ENCODE results near the gene KITLG. TPM values are rescaled to one million over a fixed set of nuclear protein-coding genes. Genes with fewer than 3 reads are reported as not detected.

The KITLG gene
- total RNA-seq, 1 donor from 2014 or later: 21.7 TPM

DNA sequence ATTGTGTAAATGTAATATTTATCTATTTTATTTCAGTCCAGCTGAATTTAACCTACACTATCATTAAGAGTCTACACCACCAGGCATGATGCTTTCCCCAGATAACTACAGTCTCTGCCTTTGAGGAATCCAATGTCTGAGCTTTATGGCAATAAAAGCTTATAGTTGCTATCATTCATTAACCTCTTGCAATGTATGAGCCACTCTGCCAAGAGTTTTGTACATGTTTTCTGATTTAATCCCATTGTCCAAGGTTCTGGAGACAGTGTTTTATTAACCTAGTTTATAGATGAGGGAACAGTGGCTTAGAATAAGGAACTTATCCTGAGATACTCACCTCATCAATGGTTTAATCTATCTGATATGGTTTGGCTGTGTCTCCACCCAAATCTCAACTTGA, 17.1 kb upstream of the KITLG start:
- Histone ChIP-seq H4K20me1 (ENCODE audit: insufficient read depth, low read length) (no peaks in the 10 kb centered on the region), H3K9me3 (ENCODE audit: insufficient read depth, low read depth, low read length) (no peaks in the 10 kb centered on the region), H3K27ac (ENCODE audit: low read depth, low read length) (no peak overlapping the region), H3K79me2 (ENCODE audit: insufficient read depth, low read length) (no peaks in the 10 kb centered on the region), H3K4me1 (ENCODE audit: insufficient read depth, low read length) (no peaks in the 10 kb centered on the region), H2AFZ (ENCODE audit: low read depth, low read length) (no peak overlapping the region), H3K27me3 (ENCODE audit: insufficient read depth, low read length) (no peaks in the 10 kb centered on the region), H3K4me3 (ENCODE audit: insufficient read depth, low read depth, low read length) (no peak overlapping the region), H3K36me3 (ENCODE audit: insufficient read depth, low read length) (no peaks in the 10 kb centered on the region), H3K4me2 (ENCODE audit: low read length) (no peak overlapping the region), H3K9ac (ENCODE audit: low read length) (no peak overlapping the region)
- TF ChIP-seq EZH2 (IDR thresholded peaks at IDR 0.05; ENCODE audit: insufficient read depth, low read length): no peak
- TF ChIP-seq, protein P1, sequence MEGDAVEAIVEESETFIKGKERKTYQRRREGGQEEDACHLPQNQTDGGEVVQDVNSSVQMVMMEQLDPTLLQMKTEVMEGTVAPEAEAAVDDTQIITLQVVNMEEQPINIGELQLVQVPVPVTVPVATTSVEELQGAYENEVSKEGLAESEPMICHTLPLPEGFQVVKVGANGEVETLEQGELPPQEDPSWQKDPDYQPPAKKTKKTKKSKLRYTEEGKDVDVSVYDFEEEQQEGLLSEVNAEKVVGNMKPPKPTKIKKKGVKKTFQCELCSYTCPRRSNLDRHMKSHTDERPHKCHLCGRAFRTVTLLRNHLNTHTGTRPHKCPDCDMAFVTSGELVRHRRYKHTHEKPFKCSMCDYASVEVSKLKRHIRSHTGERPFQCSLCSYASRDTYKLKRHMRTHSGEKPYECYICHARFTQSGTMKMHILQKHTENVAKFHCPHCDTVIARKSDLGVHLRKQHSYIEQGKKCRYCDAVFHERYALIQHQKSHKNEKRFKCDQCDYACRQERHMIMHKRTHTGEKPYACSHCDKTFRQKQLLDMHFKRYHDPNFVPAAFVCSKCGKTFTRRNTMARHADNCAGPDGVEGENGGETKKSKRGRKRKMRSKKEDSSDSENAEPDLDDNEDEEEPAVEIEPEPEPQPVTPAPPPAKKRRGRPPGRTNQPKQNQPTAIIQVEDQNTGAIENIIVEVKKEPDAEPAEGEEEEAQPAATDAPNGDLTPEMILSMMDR (IDR thresholded peaks at IDR 0.05; ENCODE audit: insufficient read depth, low read depth, low read length): no peak
- H3K27ac Mint-ChIP-seq (ENCODE audit: unreplicated experiment): no peak overlapping the region
- no peaks in the 10 kb centered on the region for H3K36me3 Mint-ChIP-seq (ENCODE audit: low read depth, unreplicated experiment)
- H3K27me3 Mint-ChIP-seq (ENCODE audit: low read depth, unreplicated experiment): no peaks in the 10 kb centered on the region
- DNase-seq (ENCODE audit: low read depth) (no peak), FAIRE-seq (no peak)
- H3K9me3 Mint-ChIP-seq (ENCODE audit: unreplicated experiment): peaks cover 2% of the 10 kb centered on the region
- H3K4me1 Mint-ChIP-seq (ENCODE audit: low read depth, unreplicated experiment): peaks cover 6% of the 10 kb centered on the region
- H3K4me3 Mint-ChIP-seq (ENCODE audit: unreplicated experiment): no peak overlapping the region

DNA sequence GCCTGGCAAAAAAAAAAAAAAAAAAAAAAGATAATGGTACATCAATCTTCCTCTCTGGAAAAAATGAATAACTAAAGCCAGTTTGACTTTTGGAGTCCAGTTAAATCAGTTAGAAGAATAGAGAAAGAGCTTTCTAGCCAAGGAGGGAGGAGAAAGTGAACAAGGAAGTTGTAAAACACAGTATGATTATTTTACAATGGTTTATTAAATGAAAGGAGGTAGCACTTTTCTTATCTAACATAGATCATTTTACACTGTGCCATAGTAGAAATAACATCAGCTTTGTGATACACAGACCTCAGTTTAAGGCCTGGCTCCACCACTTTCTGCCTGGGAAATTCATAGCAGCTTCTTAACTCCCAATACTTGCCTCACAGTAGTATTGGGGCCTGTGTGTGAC, 15.4 kb upstream of the KITLG start:
- no peaks in the 10 kb centered on the region for H3K4me1 ChIP-seq (ENCODE audit: insufficient read depth, low read length)
- no peak overlapping the region for H2AFZ ChIP-seq (ENCODE audit: low read depth, low read length)
- H3K79me2 ChIP-seq (ENCODE audit: insufficient read depth, low read length): no peaks in the 10 kb centered on the region
- no peaks in the 10 kb centered on the region for H3K9me3 ChIP-seq (ENCODE audit: insufficient read depth, low read depth, low read length)
- DNase-seq (ENCODE audit: low read depth) (no peak), FAIRE-seq (no peak)
- Mint-ChIP-seq H3K4me3 (ENCODE audit: unreplicated experiment) (no peak overlapping the region), H3K27ac (ENCODE audit: unreplicated experiment) (no peak overlapping the region), H3K9me3 (ENCODE audit: unreplicated experiment) (peaks cover 2% of the 10 kb centered on the region), H3K27me3 (ENCODE audit: low read depth, unreplicated experiment) (no peaks in the 10 kb centered on the region), H3K4me1 (ENCODE audit: low read depth, unreplicated experiment) (peaks cover 5% of the 10 kb centered on the region), H3K36me3 (ENCODE audit: low read depth, unreplicated experiment) (no peaks in the 10 kb centered on the region)
- no peak overlapping the region for H3K4me3 ChIP-seq (ENCODE audit: insufficient read depth, low read depth, low read length)
- no peak overlapping the region for H3K4me2 ChIP-seq (ENCODE audit: low read length)
- no peaks in the 10 kb centered on the region for H4K20me1 ChIP-seq (ENCODE audit: insufficient read depth, low read length)
- H3K36me3 ChIP-seq (ENCODE audit: insufficient read depth, low read length): no peaks in the 10 kb centered on the region
- no peaks in the 10 kb centered on the region for H3K27me3 ChIP-seq (ENCODE audit: insufficient read depth, low read length)
- no peak overlapping the region for H3K9ac ChIP-seq (ENCODE audit: low read length)
- no peak overlapping the region for H3K27ac ChIP-seq (ENCODE audit: low read depth, low read length)
- no peak for TF ChIP-seq EZH2 (IDR thresholded peaks at IDR 0.05; ENCODE audit: insufficient read depth, low read length)
- TF ChIP-seq, protein P1 (IDR thresholded peaks at IDR 0.05; ENCODE audit: insufficient read depth, low read depth, low read length): no peak

DNA sequence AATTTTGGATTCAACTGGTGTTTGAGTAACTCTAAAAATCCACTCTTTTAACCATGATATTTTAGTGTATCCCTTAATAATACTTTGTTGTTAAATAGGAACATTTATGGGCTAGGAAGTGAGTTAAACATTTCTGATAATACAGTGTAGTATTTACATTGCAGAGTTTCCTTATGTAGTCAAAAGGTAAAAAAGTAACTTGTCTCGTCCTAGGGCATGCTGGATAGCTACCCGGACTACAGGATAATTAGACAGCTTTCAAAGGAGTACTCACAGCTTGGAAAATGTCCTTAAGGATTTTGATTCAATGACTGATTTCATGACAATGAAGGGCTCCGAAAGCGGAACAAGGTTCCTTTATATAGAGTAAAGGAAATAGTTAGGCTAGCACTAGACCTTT, 14.5 kb upstream of the KITLG start:
- no peak overlapping the region for H2AFZ ChIP-seq (ENCODE audit: low read depth, low read length)
- Mint-ChIP-seq H3K4me3 (ENCODE audit: unreplicated experiment) (no peak overlapping the region), H3K36me3 (ENCODE audit: low read depth, unreplicated experiment) (no peaks in the 10 kb centered on the region), H3K4me1 (ENCODE audit: low read depth, unreplicated experiment) (no peaks in the 10 kb centered on the region), H3K27ac (ENCODE audit: unreplicated experiment) (no peak overlapping the region), H3K27me3 (ENCODE audit: low read depth, unreplicated experiment) (no peaks in the 10 kb centered on the region), H3K9me3 (ENCODE audit: unreplicated experiment) (peaks cover 2% of the 10 kb centered on the region)
- no peak overlapping the region for H3K4me3 ChIP-seq (ENCODE audit: insufficient read depth, low read depth, low read length)
- no peaks in the 10 kb centered on the region for H4K20me1 ChIP-seq (ENCODE audit: insufficient read depth, low read length)
- no peak overlapping the region for H3K9ac ChIP-seq (ENCODE audit: low read length)
- H3K79me2 ChIP-seq (ENCODE audit: insufficient read depth, low read length): no peaks in the 10 kb centered on the region
- H3K27me3 ChIP-seq (ENCODE audit: insufficient read depth, low read length): no peaks in the 10 kb centered on the region
- FAIRE-seq: no peak
- no peaks in the 10 kb centered on the region for H3K4me1 ChIP-seq (ENCODE audit: insufficient read depth, low read length)
- DNase-seq (ENCODE audit: low read depth): no peak
- H3K27ac ChIP-seq (ENCODE audit: low read depth, low read length): no peak overlapping the region
- no peak overlapping the region for H3K4me2 ChIP-seq (ENCODE audit: low read length)
- TF ChIP-seq, protein P1 (IDR thresholded peaks at IDR 0.05; ENCODE audit: insufficient read depth, low read depth, low read length): no peak
- TF ChIP-seq EZH2 (IDR thresholded peaks at IDR 0.05; ENCODE audit: insufficient read depth, low read length): no peak
- H3K36me3 ChIP-seq (ENCODE audit: insufficient read depth, low read length): no peaks in the 10 kb centered on the region
- no peaks in the 10 kb centered on the region for H3K9me3 ChIP-seq (ENCODE audit: insufficient read depth, low read depth, low read length)

All from astrocyte (in vitro differentiated cells and primary cell).